Astrocyte (in vitro differentiated cells and primary cell): ENCODE data around the gene PRODH2.

Source experiments
- EZH2 ChIP-seq: IDR thresholded peaks from 2 replicates; pipeline ENCODE4 v1.6.1; 2012; ENCODE audit warnings: mild to moderate bottlenecking, low read length, inconsistent platforms; ENCODE audit not compliant: insufficient read depth
- TF ChIP-seq, protein P1 (sequence below): IDR thresholded peaks from 2 replicates; pipeline ENCODE4 v1.5.1; 2011; ENCODE audit warnings: low read depth, mild to moderate bottlenecking, inconsistent platforms, low read length, moderate library complexity; ENCODE audit not compliant: insufficient read depth

DNA sequence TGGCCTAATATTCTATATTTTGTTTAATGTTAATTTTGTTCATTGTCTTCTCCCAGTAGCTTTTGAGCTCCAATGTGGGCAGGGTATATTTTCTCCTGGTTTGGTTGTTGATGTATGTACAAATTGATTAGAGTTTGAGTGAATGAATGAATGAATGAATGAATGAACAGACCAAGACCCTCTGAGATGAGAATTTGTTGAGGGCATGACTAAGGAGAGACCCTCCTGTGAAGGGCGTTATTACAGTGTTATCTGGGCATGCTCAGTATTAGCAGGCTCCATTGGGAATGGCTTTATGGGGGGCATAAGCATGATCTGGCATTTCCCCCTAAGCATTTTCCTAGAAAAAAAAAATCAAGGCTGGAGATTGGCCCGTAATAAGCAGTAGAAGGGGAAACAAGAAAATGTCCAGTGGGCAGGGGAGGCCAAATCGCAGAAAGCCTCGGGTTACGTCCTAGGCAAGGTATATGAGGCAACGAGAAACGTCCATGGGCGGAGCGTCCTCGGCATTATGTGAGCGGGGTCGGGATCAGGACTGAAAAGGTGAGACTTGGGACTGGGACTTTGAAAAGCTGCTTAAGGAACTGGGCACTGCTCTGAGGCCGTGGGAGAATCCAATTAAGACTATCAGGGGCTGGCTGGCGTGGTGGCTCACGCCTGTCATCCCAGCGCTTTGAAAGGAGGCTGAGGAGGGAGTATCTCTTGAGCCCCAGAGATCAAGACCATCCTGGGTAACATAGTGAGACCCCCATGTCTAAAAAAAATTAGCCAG is 38.2 kb downstream of the PRODH2 start:
- TF ChIP-seq, protein P1, sequence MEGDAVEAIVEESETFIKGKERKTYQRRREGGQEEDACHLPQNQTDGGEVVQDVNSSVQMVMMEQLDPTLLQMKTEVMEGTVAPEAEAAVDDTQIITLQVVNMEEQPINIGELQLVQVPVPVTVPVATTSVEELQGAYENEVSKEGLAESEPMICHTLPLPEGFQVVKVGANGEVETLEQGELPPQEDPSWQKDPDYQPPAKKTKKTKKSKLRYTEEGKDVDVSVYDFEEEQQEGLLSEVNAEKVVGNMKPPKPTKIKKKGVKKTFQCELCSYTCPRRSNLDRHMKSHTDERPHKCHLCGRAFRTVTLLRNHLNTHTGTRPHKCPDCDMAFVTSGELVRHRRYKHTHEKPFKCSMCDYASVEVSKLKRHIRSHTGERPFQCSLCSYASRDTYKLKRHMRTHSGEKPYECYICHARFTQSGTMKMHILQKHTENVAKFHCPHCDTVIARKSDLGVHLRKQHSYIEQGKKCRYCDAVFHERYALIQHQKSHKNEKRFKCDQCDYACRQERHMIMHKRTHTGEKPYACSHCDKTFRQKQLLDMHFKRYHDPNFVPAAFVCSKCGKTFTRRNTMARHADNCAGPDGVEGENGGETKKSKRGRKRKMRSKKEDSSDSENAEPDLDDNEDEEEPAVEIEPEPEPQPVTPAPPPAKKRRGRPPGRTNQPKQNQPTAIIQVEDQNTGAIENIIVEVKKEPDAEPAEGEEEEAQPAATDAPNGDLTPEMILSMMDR: no peak
- TF ChIP-seq EZH2: no peak
